GM13976 (cell line): Measurements from ENCODE around the gene PON2.

ENCODE experiments used
- DNase-seq: peaks from one replicate; pipeline ENCODE4 v3.0.0; 2012; ENCODE audit warnings: low spot score
- CTCF ChIP-seq: IDR thresholded peaks from 2 replicates; pipeline ENCODE4 v1.5.1; 2012; ENCODE audit warnings: borderline replicate concordance, mild to moderate bottlenecking; ENCODE audit not compliant: insufficient read depth; ENCODE audit errors: extremely low read depth, missing control alignments, control extremely low read depth
- in situ Hi-C: fragments of 300-500 bp; cut with MboI; formaldehyde crosslinking; loops from one replicate; pipeline ENCODE4 v1.12.0; 2022; ENCODE audit warnings: low sequenced_read_pairs, mixed read lengths, inconsistent platforms; ENCODE audit not compliant: unreplicated experiment

Gene PON2

GRCh38 chr7:95424716-95425115 lies 10.1 kb downstream of the PON2 start:
- no peak for DNase-seq
- TF ChIP-seq CTCF = no peak
- in situ Hi-C loops = no loop called here

DNA sequence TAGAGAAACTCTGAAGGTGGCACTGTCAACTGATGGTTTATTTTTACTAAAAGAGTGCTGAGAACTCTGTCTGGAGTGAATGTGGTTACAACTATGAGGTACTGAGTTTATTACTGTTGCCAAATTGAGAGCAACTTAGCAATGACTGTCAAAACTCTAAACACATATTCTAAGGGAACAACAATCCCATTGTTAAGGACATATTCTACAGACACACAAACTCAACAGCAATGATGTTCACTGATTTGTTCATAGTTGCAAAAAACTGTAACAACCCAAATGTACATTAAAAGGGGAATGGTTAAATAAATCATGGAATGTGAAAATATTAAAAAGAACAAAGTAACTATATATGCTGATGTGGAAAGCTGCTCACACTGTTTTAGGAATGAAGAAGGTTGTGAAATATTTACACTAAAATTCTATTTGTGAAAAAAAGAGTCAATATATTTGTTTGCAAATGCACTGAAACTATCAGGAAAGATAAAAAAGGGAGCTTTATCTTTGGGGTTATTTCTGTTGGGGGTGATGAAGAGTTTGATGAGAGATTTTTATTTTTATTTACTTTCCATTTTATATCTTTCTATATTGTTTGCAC lies 12.9 kb downstream of the PON2 start:
- no peak for DNase-seq
- in situ Hi-C loops = no loop called here
- no peak for TF ChIP-seq CTCF

DNA sequence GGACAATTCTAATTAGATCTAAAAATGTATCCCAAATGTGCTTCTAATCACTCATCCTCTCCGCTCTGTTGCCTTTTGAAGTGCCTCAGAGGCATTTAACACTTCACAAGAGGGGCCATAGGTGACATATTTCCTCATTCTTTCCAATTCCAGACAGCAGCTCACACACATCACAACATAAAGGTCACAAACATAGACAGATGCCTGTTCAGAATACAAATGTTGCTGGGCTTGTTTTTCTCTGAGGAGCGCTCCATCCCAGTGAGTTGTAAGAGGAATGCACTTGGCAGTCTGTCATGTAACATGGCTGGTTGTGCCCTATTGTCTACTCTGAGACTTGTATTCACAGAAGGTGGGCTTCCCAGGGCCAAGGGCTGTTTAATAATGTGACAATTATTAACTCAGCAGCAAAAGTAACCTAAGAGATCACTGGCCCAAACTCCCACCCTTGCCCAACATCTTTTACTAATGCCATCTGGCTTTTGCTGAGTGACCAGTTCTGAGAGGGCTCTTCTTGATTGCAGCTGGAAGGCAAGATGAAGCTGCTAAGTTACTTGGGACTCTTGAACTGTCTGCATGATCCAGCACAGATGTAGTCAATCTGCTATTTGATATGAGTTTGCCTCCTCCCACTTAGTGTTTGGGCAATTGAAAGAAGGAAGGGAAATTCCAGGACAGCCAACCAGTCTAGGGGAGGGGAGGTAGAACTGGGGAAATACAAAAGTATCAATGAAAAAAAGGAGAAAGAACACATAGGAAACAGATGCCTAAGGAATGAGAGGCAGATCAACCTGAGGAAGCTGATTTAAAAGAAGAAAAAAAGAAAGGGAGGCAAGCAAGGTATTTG lies 13.6 kb downstream of the PON2 start:
- no peak for TF ChIP-seq CTCF
- DNase-seq = no peak
- in situ Hi-C loops = no loop called here

DNA sequence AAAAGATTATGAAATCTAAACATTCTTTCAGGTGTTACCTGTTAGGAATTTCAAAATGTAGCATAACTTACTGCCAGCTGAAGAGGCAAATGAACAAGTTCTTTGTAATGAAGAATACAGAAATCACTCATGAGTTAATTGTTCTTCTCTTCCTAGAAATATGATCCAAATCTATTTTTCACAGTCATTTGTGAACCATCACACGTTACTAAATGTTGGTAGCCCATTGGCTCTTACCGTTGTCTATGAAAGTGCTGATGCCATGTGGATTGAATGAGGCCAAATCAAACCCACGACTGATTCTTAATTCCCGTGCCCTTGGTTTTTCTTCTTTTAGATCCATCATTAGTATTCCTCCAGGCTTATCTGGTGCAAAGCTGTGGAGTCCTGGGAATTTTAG lies 22.8 kb downstream of the PON2 start:
- no peak for DNase-seq
- in situ Hi-C loops = no loop called here
- no peak for TF ChIP-seq CTCF

- DNase-seq = no peak
- in situ Hi-C loops = no loop called here
- no peak for TF ChIP-seq CTCF
Measured at GRCh38 chr7:95411666-95412065, 23.2 kb downstream of the PON2 start.

- in situ Hi-C loops = no loop called here
- DNase-seq = no peak
- no peak for TF ChIP-seq CTCF
Measured at GRCh38 chr7:95411036-95411435, 23.8 kb downstream of the PON2 start.

- in situ Hi-C loops = no loop called here
- no peak for TF ChIP-seq CTCF
Measured at GRCh38 chr7:95407751-95408150, 27.1 kb downstream of the PON2 start.

More at GRCh38 chr7:95407751-95408150, 27.1 kb downstream of the PON2 start:
- DNase-seq = no peak
